HepG2 (cell line): Measurements from ENCODE around the gene NCOA6. TPM values are rescaled to one million over a fixed set of nuclear protein-coding genes. Genes with fewer than 3 reads are reported as not detected.

Experiments
- CSRNP2 ChIP-seq: sonication (generic); formaldehyde crosslinking; conservative IDR thresholded peaks from 2 replicates; pipeline ENCODE4 v1.8.0; 2022; ENCODE audit warnings: low read depth, missing genetic modification reagents
- ELK4 ChIP-seq: sonication (generic); formaldehyde crosslinking; IDR thresholded peaks from 2 replicates; pipeline ENCODE4 v1.9.0; 2021; ENCODE audit warnings: missing genetic modification reagents, borderline replicate concordance
- GATA4 ChIP-seq: sonication (generic); IDR thresholded peaks from 2 replicates; pipeline ENCODE4 v1.6.1; 2016; ENCODE audit warnings: antibody characterized with exemption, low read depth, borderline replicate concordance
- JUN ChIP-seq: sonication (generic); formaldehyde crosslinking; IDR thresholded peaks from 2 replicates; pipeline ENCODE4 v1.4.0; 2020; ENCODE audit warnings: mild to moderate bottlenecking, missing genetic modification reagents
- KMT2A ChIP-seq: sonication (generic); formaldehyde crosslinking; IDR thresholded peaks from 2 replicates; pipeline ENCODE4 v1.4.0; 2020; ENCODE audit warnings: missing genetic modification reagents
- PLSCR1 ChIP-seq: sonication (generic); formaldehyde crosslinking; IDR thresholded peaks from 2 replicates; pipeline ENCODE4 v1.5.0; 2020; ENCODE audit warnings: missing genetic modification reagents, mild to moderate bottlenecking, borderline replicate concordance
- POLR2AphosphoS5 ChIP-seq: IDR thresholded peaks from 2 replicates; pipeline ENCODE4 v1.6.1; 2012; ENCODE audit warnings: low read depth, low read length
- SALL1 ChIP-seq: sonication (generic); formaldehyde crosslinking; IDR thresholded peaks from 2 replicates; pipeline ENCODE4 v1.8.0; 2022; ENCODE audit warnings: mild to moderate bottlenecking, missing genetic modification reagents
- TEF ChIP-seq: sonication (generic); formaldehyde crosslinking; IDR thresholded peaks from 2 replicates; pipeline ENCODE4 v1.5.0; 2020; ENCODE audit warnings: missing genetic modification reagents
- TRAFD1 ChIP-seq: sonication (generic); formaldehyde crosslinking; IDR thresholded peaks from 2 replicates; pipeline ENCODE4 v1.5.1; 2020; ENCODE audit warnings: missing genetic modification reagents, mild to moderate bottlenecking, borderline replicate concordance
- USF2 ChIP-seq, 2 experiments: sonication (generic) in 1 of 2; formaldehyde crosslinking in 1 of 2; IDR thresholded peaks; 2 replicates each; pipeline versions ENCODE4 v1.5.1 to v1.6.1; 2011 to 2020; ENCODE audit warnings: borderline replicate concordance in 1 of 2, low read depth in 1 of 2, low read length in 1 of 2, mild to moderate bottlenecking in 1 of 2, missing genetic modification reagents in 1 of 2, moderate library complexity in 1 of 2
- ZFAT ChIP-seq: sonication (generic); formaldehyde crosslinking; conservative IDR thresholded peaks from 2 replicates; pipeline ENCODE4 v1.8.1; 2023; ENCODE audit warnings: missing genetic modification reagents, inconsistent platforms
- ZFP90 ChIP-seq: sonication (generic); formaldehyde crosslinking; IDR thresholded peaks from 2 replicates; pipeline ENCODE4 v1.8.0; 2022; ENCODE audit warnings: missing genetic modification reagents, mild to moderate bottlenecking, inconsistent platforms, borderline replicate concordance
- ZNF136 ChIP-seq: sonication (generic); formaldehyde crosslinking; IDR thresholded peaks from 2 replicates; pipeline ENCODE4 v1.8.1; 2022; ENCODE audit warnings: low read depth, mild to moderate bottlenecking, moderate library complexity, missing genetic modification reagents
- ZNF281 ChIP-seq: sonication (generic); formaldehyde crosslinking; IDR thresholded peaks from 2 replicates; pipeline ENCODE4 v1.4.0; 2020; ENCODE audit warnings: missing genetic modification reagents, borderline replicate concordance
- ZNF563 ChIP-seq: sonication (generic); formaldehyde crosslinking; IDR thresholded peaks from 2 replicates; pipeline ENCODE4 v1.8.0; 2022; ENCODE audit warnings: mild to moderate bottlenecking, moderate library complexity, missing genetic modification reagents
- ZNF709 ChIP-seq: sonication (generic); formaldehyde crosslinking; IDR thresholded peaks from 2 replicates; pipeline ENCODE4 v1.5.0; 2020; ENCODE audit warnings: mild to moderate bottlenecking, missing genetic modification reagents
- polyA plus RNA-seq, 8 experiments: library from polyadenylated mRNA; depleted of rRNA in 3 of 8; stranded (reverse) in 7 of 8; unstranded in 1 of 8; fragments of >200 nt; fragmentation: Illumina TruSeq in 4 of 8; extraction: Trizol in 4 of 8; gene quantifications; 2 replicates each; pipeline versions ENCODE4 v1.2.1 to v1.2.3, GENCODE V29; 2011 to 2016; ENCODE audit warnings: low read depth in 4 of 8, missing spikeins in 1 of 8, mixed read lengths in 1 of 8; ENCODE audit not compliant: insufficient read depth in 1 of 8
- total RNA-seq, 5 experiments: library from RNA; depleted of rRNA; stranded (reverse); fragments of >200 nt; fragmentation: Illumina TruSeq; extraction: Trizol; gene quantifications; 2 replicates each; pipeline ENCODE4 v1.2.3, GENCODE V29; 2016; ENCODE audit warnings: low read depth in 1 of 5

The NCOA6 gene
- total and polyA plus RNA-seq, 2 of the 13 experiments (the other 11 are each of a cell fraction or from before 2014, with no cell fraction given), result 11.2 to 29.3 TPM

- TF ChIP-seq TRAFD1 (no peak), ELK4 (CRISPR knock-in tag) (no peak), KMT2A (CRISPR knock-in tag) (0 out of 2 replicates have a peak, but pooled peaks have one; percentile 1), USF2 (IDR thresholded peaks at IDR 0.05; ENCODE audit: low read depth, low read length) (no peak), USF2 (CRISPR knock-in tag; IDR thresholded peaks at IDR 0.05; ENCODE audit: borderline replicate concordance) (no peak), CSRNP2 (no peak), JUN (CRISPR knock-in tag) (no peak), ZNF709 (CRISPR knock-in tag) (no peak), ZNF136 (CRISPR knock-in tag) (no peak), TEF (peak; percentile 64; the same call in 1 of the 2 replicates), ZFP90 (CRISPR knock-in tag) (no peak), ZFAT (CRISPR knock-in tag) (0 out of 2 replicates have a peak, but pooled peaks have one; percentile 13), ZNF281 (CRISPR knock-in tag) (no peak), SALL1 (CRISPR knock-in tag) (no peak), ZNF563 (CRISPR knock-in tag) (no peak), PLSCR1 (CRISPR knock-in tag) (no peak), GATA4 (no peak), POLR2AphosphoS5 (no peak)
Measured at GRCh38 chr20:34824026-34824425, 1.4 kb downstream of the NCOA6 start (continued).
